Type B pancreatic cell (in vitro differentiated cells): ENCODE data around the gene APOBEC3G. TPM values are rescaled to one million over a fixed set of nuclear protein-coding genes. Genes with fewer than 3 reads are reported as not detected.

Experiments used
- DNase-seq: peaks from one replicate; pipeline ENCODE4 v3.0.0; 2021; ENCODE audit warnings: mixed read lengths; ENCODE audit not compliant: unreplicated experiment; ENCODE audit errors: extremely low spot score
- H3K27ac Mint-ChIP-seq: 2 replicates; pipeline ENCODE4 v1.8.0; 2021; ENCODE audit warnings: mild to moderate bottlenecking, mixed read lengths
- H3K27me3 Mint-ChIP-seq: 2 replicates; pipeline ENCODE4 v1.8.0; 2021; ENCODE audit warnings: mixed read lengths
- H3K36me3 Mint-ChIP-seq: 2 replicates; pipeline ENCODE4 v1.8.0; 2021; ENCODE audit warnings: mixed read lengths
- H3K4me1 Mint-ChIP-seq: one replicate; pipeline ENCODE4 v1.8.0; 2021; ENCODE audit warnings: mixed read lengths; ENCODE audit not compliant: unreplicated experiment
- H3K4me3 Mint-ChIP-seq: 2 replicates; pipeline ENCODE4 v1.8.0; 2021; ENCODE audit warnings: mild to moderate bottlenecking, mixed read lengths
- H3K9me3 Mint-ChIP-seq: 2 replicates; pipeline ENCODE4 v1.8.0; 2021; ENCODE audit warnings: mixed read lengths
- total RNA-seq: library from RNA; stranded (reverse); gene quantifications from 2 replicates; pipeline ENCODE4 v1.2.1, GENCODE V29; 2021; ENCODE audit warnings: low replicate concordance
- TF ChIP-seq, protein P1 (sequence below): fragments of 200-600 bp; sonication (generic); conservative IDR thresholded peaks from 2 replicates; pipeline ENCODE4 v1.5.0; 2021; ENCODE audit warnings: antibody characterized with exemption, mild to moderate bottlenecking

APOBEC3G gene
- total RNA-seq, 1 donor from 2014 or later = 5.6 TPM

DNA sequence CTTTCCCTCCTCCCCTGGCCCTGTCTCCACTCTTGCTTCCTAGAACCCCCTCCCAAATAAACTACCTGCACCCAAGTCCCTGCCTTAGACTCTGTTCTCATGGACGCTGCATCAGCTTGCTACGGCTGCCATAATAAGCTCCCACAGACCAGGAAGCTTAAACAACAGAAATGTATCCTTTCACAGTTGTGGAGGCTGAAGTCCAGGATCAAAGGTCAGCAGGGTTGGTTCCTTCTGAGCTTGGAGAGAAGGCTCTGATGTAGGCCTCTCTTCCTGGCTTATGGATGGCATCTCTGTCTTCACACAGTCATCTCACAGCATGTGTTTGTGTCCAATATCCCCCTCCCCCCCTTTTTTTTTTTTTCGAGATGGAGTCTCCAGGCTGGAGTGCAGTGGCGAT is 52.0 kb downstream of the APOBEC3G start:
- Mint-ChIP-seq H3K27ac (no peak overlapping the region), H3K36me3 (no peaks in the 10 kb centered on the region), H3K9me3 (no peaks in the 10 kb centered on the region), H3K4me3 (no peak overlapping the region), H3K4me1 (peaks cover 13% of the 10 kb centered on the region), H3K27me3 (no peaks in the 10 kb centered on the region)
- TF ChIP-seq, protein P1, sequence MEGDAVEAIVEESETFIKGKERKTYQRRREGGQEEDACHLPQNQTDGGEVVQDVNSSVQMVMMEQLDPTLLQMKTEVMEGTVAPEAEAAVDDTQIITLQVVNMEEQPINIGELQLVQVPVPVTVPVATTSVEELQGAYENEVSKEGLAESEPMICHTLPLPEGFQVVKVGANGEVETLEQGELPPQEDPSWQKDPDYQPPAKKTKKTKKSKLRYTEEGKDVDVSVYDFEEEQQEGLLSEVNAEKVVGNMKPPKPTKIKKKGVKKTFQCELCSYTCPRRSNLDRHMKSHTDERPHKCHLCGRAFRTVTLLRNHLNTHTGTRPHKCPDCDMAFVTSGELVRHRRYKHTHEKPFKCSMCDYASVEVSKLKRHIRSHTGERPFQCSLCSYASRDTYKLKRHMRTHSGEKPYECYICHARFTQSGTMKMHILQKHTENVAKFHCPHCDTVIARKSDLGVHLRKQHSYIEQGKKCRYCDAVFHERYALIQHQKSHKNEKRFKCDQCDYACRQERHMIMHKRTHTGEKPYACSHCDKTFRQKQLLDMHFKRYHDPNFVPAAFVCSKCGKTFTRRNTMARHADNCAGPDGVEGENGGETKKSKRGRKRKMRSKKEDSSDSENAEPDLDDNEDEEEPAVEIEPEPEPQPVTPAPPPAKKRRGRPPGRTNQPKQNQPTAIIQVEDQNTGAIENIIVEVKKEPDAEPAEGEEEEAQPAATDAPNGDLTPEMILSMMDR = no peak
- no peak for DNase-seq

DNA sequence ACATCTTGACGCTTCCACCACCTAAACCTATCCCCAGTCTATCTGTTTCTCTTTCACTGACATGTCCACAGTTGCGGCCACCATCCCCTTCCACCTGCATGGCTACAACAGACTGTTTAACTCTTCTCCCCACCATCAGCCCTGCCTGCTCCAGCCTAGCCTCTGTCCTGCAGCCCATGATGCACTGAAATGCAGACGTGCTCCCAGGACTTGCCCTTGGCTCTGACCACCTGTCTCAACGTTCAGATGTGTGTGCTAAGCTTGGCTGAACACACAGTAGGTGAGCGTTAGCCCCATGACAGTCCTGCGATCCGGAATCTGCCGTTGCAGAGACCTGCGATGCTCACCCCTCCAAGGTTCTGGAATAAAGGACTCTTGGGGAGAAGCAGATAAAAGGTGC is 52.7 kb downstream of the APOBEC3G start:
- TF ChIP-seq, protein P1 = no peak
- Mint-ChIP-seq H3K27ac (no peak overlapping the region), H3K4me1 (peaks cover 8% of the 10 kb centered on the region), H3K4me3 (no peak overlapping the region), H3K36me3 (no peaks in the 10 kb centered on the region), H3K9me3 (no peaks in the 10 kb centered on the region), H3K27me3 (no peaks in the 10 kb centered on the region)
- no peak for DNase-seq

DNA sequence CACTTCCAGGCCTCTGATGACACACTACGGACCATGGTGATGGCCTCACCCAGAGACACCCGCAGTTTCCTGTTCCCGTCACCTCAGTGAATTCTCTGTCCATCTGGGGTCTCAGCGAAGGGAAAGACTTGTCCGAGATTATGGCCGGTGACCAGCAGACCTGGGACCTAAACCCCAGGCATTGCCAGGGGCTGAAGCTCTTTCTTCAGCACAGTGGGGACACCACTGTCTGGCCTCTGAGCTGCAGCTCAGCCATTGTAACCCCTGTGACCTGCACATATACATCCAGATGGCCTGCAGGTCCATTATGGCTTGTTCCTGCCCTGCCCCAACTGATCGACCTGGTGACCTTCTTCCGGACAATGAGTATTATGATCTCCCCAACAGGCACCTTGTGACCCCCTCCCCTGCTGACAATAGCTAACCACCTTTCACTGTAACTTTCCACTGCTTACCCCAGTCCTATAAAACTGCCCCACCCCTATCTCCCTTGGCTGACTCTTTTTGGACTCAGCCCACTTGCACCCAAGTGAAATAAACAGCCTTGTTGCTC is 53.2 kb downstream of the APOBEC3G start:
- H3K36me3 Mint-ChIP-seq = no peaks in the 10 kb centered on the region
- no peak overlapping the region for H3K4me3 Mint-ChIP-seq
- H3K4me1 Mint-ChIP-seq = peaks cover 12% of the 10 kb centered on the region
- no peaks in the 10 kb centered on the region for H3K27me3 Mint-ChIP-seq
- TF ChIP-seq, protein P1 = no peak
- H3K27ac Mint-ChIP-seq = no peak overlapping the region
- DNase-seq = no peak
- H3K9me3 Mint-ChIP-seq = no peaks in the 10 kb centered on the region

GRCh38 chr22:39130892-39131855 is 54.1 kb downstream of the APOBEC3G start:
- DNase-seq = no peak
- Mint-ChIP-seq H3K4me1 (peaks cover 14% of the 10 kb centered on the region), H3K4me3 (no peak overlapping the region), H3K27me3 (no peaks in the 10 kb centered on the region), H3K27ac (no peak overlapping the region), H3K36me3 (no peaks in the 10 kb centered on the region), H3K9me3 (no peaks in the 10 kb centered on the region)
- TF ChIP-seq, protein P1 = peak; percentile 37

DNA sequence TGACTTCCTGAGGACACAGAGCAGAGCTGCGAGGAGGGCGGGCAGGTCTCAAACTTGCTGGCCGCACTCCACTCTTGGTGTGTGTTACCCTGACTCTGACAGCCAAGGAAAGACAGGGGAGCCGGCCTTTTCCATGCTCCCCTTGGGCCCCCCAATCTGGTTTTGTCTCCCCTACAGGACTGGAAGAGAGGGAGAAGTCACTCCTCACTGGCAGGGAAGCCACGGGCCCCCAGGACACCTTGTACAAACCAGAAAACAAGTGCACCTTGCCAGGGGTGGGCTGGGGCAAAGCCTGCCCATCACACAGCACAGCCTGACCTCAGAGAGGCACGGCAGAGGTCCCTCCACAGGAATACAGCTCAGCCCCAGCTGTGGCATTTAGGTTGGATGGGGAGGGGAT is 55.2 kb downstream of the APOBEC3G start:
- no peak for DNase-seq

More for the DNA sequence above, 55.2 kb downstream of the APOBEC3G start:
- TF ChIP-seq, protein P1 = no peak
- peaks cover 14% of the 10 kb centered on the region for H3K4me1 Mint-ChIP-seq
- H3K27me3 Mint-ChIP-seq = no peaks in the 10 kb centered on the region
- H3K27ac Mint-ChIP-seq = no peak overlapping the region
- no peak overlapping the region for H3K4me3 Mint-ChIP-seq
- no peaks in the 10 kb centered on the region for H3K36me3 Mint-ChIP-seq
- no peaks in the 10 kb centered on the region for H3K9me3 Mint-ChIP-seq
